GM12878 (cell line): Measurements from ENCODE around the gene ZFTA. TPM values are rescaled to one million over a fixed set of nuclear protein-coding genes. Genes with fewer than 3 reads are reported as not detected.

Experiments used
- ATAC-seq: fragments of 200-7000 bp; cut with Tn5 transposase; 3 replicates; pipeline ENCODE4 v1.9.1; 2020; ENCODE audit warnings: mild to moderate bottlenecking, moderate library complexity
- BruUV-seq: library from RNA; stranded (reverse); fragments of 400-500 nt; replicated peaks from 2 replicates; lab custom pipeline; 2021; lab: Mats Ljungman, UMichigan
- CTCF ChIA-PET: fragments of 300-600 bp; sonication (Branson Sonifier 250); formaldehyde crosslinking; extraction: SDS; loops from one replicate; lab custom pipeline; 2021; ENCODE audit warnings: inconsistent platforms; lab: Yijun Ruan, JAX
- POLR2A ChIA-PET: fragments of 350-600 bp; formaldehyde crosslinking; extraction: SDS; loops from one replicate; lab custom pipeline; 2021; ENCODE audit warnings: inconsistent platforms; lab: Charles Lee
- RAD21 ChIA-PET: fragments of 300-600 bp; sonication (Branson Sonifier 250); formaldehyde crosslinking; loops from one replicate; lab custom pipeline; 2023; ENCODE audit warnings: antibody characterized with exemption; ENCODE audit not compliant: unreplicated experiment; lab: Charles Lee
- SMC1A ChIA-PET: fragments of 300-600 bp; sonication (Branson Sonifier 250); formaldehyde crosslinking; loops from one replicate; lab custom pipeline; 2023; ENCODE audit not compliant: unreplicated experiment, uncharacterized antibody; lab: Charles Lee
- DNase-seq: peaks from one replicate; pipeline ENCODE4 v3.0.0-alpha.2; 2011; ENCODE audit warnings: low read depth, low spot score
- FAIRE-seq: peaks from 3 replicates; lab custom pipeline; 2011; peaks lifted over from hg19 to GRCh38; lab: Jason Lieb, UNC
- H2AFZ ChIP-seq: 2 replicates; pipeline ENCODE4 v1.6.0; 2011; ENCODE audit warnings: low read depth, low read length, control low read depth; ENCODE audit not compliant: control insufficient read depth
- H3K27ac ChIP-seq: 2 replicates; pipeline ENCODE4 v1.5.1; 2011; ENCODE audit warnings: control low read depth; ENCODE audit not compliant: control insufficient read depth, insufficient read depth
- H3K27me3 ChIP-seq, 2 experiments: replicated peaks in 1 of 2; 2 replicates each; pipeline versions ENCODE4 v1.6.0 to v1.6.1; 2011; ENCODE audit warnings: low read length in 1 of 2; ENCODE audit not compliant: control insufficient read depth in 2 of 2, insufficient read depth in 2 of 2
- H3K36me3 ChIP-seq, 2 experiments: 2 replicates each; pipeline ENCODE4 v1.5.1; 2011; ENCODE audit warnings: low read length in 1 of 2; ENCODE audit not compliant: control insufficient read depth in 2 of 2, insufficient read depth in 2 of 2
- H3K4me1 ChIP-seq: 2 replicates; pipeline ENCODE4 v1.6.1; 2011; ENCODE audit warnings: mild to moderate bottlenecking, low read length, moderate library complexity, mixed read lengths; ENCODE audit not compliant: control insufficient read depth, insufficient read depth
- H3K4me2 ChIP-seq: 2 replicates; pipeline ENCODE4 v1.6.0; 2011; ENCODE audit warnings: control low read depth; ENCODE audit not compliant: control insufficient read depth, insufficient read depth
- H3K4me3 ChIP-seq: fragments of 200-600 bp; sonication (generic); 2 replicates; pipeline ENCODE4 v1.5.1; 2016
- H3K79me2 ChIP-seq: 2 replicates; pipeline ENCODE4 v1.6.0; 2011; ENCODE audit warnings: low read length; ENCODE audit not compliant: control insufficient read depth, insufficient read depth
- H3K9ac ChIP-seq: 2 replicates; pipeline ENCODE4 v1.8.0; 2011; ENCODE audit warnings: low read length, control low read depth, mixed read lengths; ENCODE audit not compliant: control insufficient read depth, insufficient read depth
- H3K9me3 ChIP-seq: replicated peaks from 3 replicates; pipeline ENCODE4 v1.5.1; 2011; ENCODE audit warnings: mild to moderate bottlenecking, low read length; ENCODE audit not compliant: control insufficient read depth, insufficient read depth
- H4K20me1 ChIP-seq: 2 replicates; pipeline ENCODE4 v1.6.0; 2011; ENCODE audit not compliant: control insufficient read depth, insufficient read depth
- LARP7 ChIP-seq: fragments of 450-650 bp; IDR thresholded peaks from 2 replicates; pipeline ENCODE4 v1.6.1; 2017; ENCODE audit warnings: mild to moderate bottlenecking
- MEF2B ChIP-seq: fragments of 450-650 bp; IDR thresholded peaks from 2 replicates; pipeline ENCODE4 v1.6.1; 2018; ENCODE audit warnings: mild to moderate bottlenecking, moderate library complexity; ENCODE audit not compliant: partially characterized antibody, poor library complexity, severe bottlenecking
- POLR2AphosphoS5 ChIP-seq: IDR thresholded peaks from 2 replicates; pipeline ENCODE4 v1.6.1; 2011; ENCODE audit warnings: mild to moderate bottlenecking, low read length, inconsistent platforms
- POU2F2 ChIP-seq: IDR thresholded peaks from 3 replicates; pipeline ENCODE4 v1.6.1; 2011; ENCODE audit warnings: low read depth, mild to moderate bottlenecking, low read length, borderline replicate concordance
- ZNF207 ChIP-seq: fragments of 450-650 bp; IDR thresholded peaks from 2 replicates; pipeline ENCODE4 v1.6.1; 2014; ENCODE audit warnings: antibody characterized with exemption, mild to moderate bottlenecking, borderline replicate concordance
- WGBS: methylation state at CpG from one replicate; pipeline ENCODE4 v1.1.6; 2016; ENCODE audit warnings: low lambda C conversion rate; ENCODE audit not compliant: insufficient replicate concordance, insufficient coverage; ENCODE audit errors: missing lambda C conversion rate; 5-methylcytosine and 5-hydroxymethylcytosine counted together
- in situ Hi-C: fragments of 300-500 bp; cut with MboI; formaldehyde crosslinking; loops from 9 replicates; pipeline ENCODE4 v1.14.3; 2018; ENCODE audit warnings: mixed read lengths
- intact Hi-C: fragments of 100-400 bp; cut with micrococcal nuclease; formaldehyde crosslinking; loops from one replicate; pipeline ENCODE4 v1.14.2; 2022; ENCODE audit not compliant: unreplicated experiment
- polyA plus RNA-seq, 11 experiments: library from polyadenylated mRNA; depleted of rRNA in 4 of 11; unstranded in 6 of 11; stranded (reverse) in 5 of 11; fragments of >200 nt; fragmentation: Nextera tagmentation in 4 of 11; fragmentation: Illumina TruSeq in 1 of 11; extraction: Ambion mirVana in 4 of 11; extraction: Trizol in 1 of 11; gene quantifications; 1 replicate in 1 of 11; 2 replicates in 10 of 11; pipeline versions ENCODE4 v1.2.1 to v1.2.3, GENCODE V29; 2011 to 2016; ENCODE audit warnings: inconsistent platforms in 2 of 11, missing spikeins in 2 of 11, low read depth in 1 of 11
- total RNA-seq, 4 experiments: library from RNA; depleted of rRNA in 3 of 4; stranded (reverse); fragments of >200 nt in 3 of 4; fragmentation: Illumina TruSeq in 1 of 4; extraction: Trizol in 1 of 4; gene quantifications; 2 replicates each; pipeline versions ENCODE4 v1.2.1 to v1.2.3, GENCODE V29; 2013 to 2021
- TF ChIP-seq, protein P1 (sequence below): fragments of 450-650 bp; IDR thresholded peaks from 2 replicates; pipeline ENCODE4 v1.6.1; 2018; ENCODE audit warnings: mild to moderate bottlenecking, low read depth, moderate library complexity; ENCODE audit not compliant: partially characterized antibody

Gene ZFTA
- total and polyA plus RNA-seq, 10 of the 15 experiments (the other 5 are each of a cell fraction or from before 2014, with no cell fraction given) = 0.39 to 7.9 (median 2.2) TPM

GRCh38 chr11:63765688-63766241 lies 2.8 kb downstream of the ZFTA start:
- H3K36me3 ChIP-seq = peaks cover 0 to 3% of the 10 kb centered on the region in 2 experiments; a peak in 2 of 4 replicates
- no peak overlapping the region for H3K27ac ChIP-seq
- H3K4me2 ChIP-seq = no peak overlapping the region
- no peak for DNase-seq
- ChIA-PET POLR2A (interaction anchor here (0.9 kb wide), 1 partner anchor 50 kb away, joined by 6 read pairs; no protein-coding TSS in a partner anchor), RAD21 (interaction anchor here (1.4 kb wide), 1 partner anchor 180 kb away, joined by 4 read pairs; no protein-coding TSS in a partner anchor), CTCF (interaction anchor here (0.7 to 4.4 kb wide), 3 partner anchors 71 to 386 kb away, joined by 3 to 18 read pairs (median 3); no protein-coding TSS in a partner anchor), SMC1A (interaction anchor here (0.8 kb wide), 1 partner anchor 180 kb away, joined by 3 read pairs; no protein-coding TSS in a partner anchor)
- in situ Hi-C loops (no loop called here), intact Hi-C loops (loop anchor here (5.0 kb wide), 2 partner anchors 72 to 187 kb away; partner anchors contain the start of gene MARK2)
- no TSS peak for BruUV-seq
- no peak for FAIRE-seq
- H3K9ac ChIP-seq = no peak overlapping the region
- no peak overlapping the region for H2AFZ ChIP-seq
- WGBS = 87% methylated on average over 17 of the region's 18 CpGs
- no peaks in the 10 kb centered on the region for H3K9me3 ChIP-seq
- H3K4me3 ChIP-seq = no peak overlapping the region
- H3K27me3 ChIP-seq = peaks cover 3 to 4% of the 10 kb centered on the region in 2 experiments
- TF ChIP-seq POU2F2 = no peak
- peaks cover 5% of the 10 kb centered on the region; the same call in 1 of the 2 replicates for H4K20me1 ChIP-seq
- no peaks in the 10 kb centered on the region; the same call in 1 of the 2 replicates for H3K79me2 ChIP-seq
- H3K4me1 ChIP-seq = peaks cover 8% of the 10 kb centered on the region; the same call in 1 of the 2 replicates
- ATAC-seq = no peak

GRCh38 chr11:63764679-63765647 lies 3.6 kb downstream of the ZFTA start:
- SMC1A ChIA-PET = no interaction called here
- BruUV-seq = no TSS peak
- no peak for DNase-seq
- Histone ChIP-seq H2AFZ (no peak overlapping the region), H3K79me2 (no peaks in the 10 kb centered on the region; the same call in 1 of the 2 replicates), H4K20me1 (peaks cover 5% of the 10 kb centered on the region; the same call in 1 of the 2 replicates), H3K9ac (no peak overlapping the region), H3K27me3 (peaks cover 2 to 3% of the 10 kb centered on the region in 2 experiments), H3K4me1 (peaks cover 8% of the 10 kb centered on the region; the same call in 1 of the 2 replicates), H3K36me3 (peaks cover 0 to 3% of the 10 kb centered on the region in 2 experiments; a peak in 2 of 4 replicates), H3K4me3 (no peak overlapping the region), H3K27ac (no peak overlapping the region), H3K9me3 (no peaks in the 10 kb centered on the region), H3K4me2 (no peak overlapping the region)
- CTCF ChIA-PET = interaction anchor here (0.7 to 4.4 kb wide), 2 partner anchors 72 to 386 kb away, joined by 3 to 18 read pairs; no protein-coding TSS in a partner anchor
- no peak for ATAC-seq
- in situ Hi-C loops = no loop called here
- RAD21 ChIA-PET = interaction anchor here (1.4 kb wide), 1 partner anchor 181 kb away, joined by 4 read pairs; no protein-coding TSS in a partner anchor
- FAIRE-seq = no peak
- POLR2A ChIA-PET = interaction anchor here (0.9 kb wide), 1 partner anchor 51 kb away, joined by 6 read pairs; no protein-coding TSS in a partner anchor
- 82% methylated on average over 19 of the region's 30 CpGs for WGBS
- intact Hi-C loops = loop anchor here (5.0 kb wide), 2 partner anchors 72 to 187 kb away; partner anchors contain the start of gene MARK2
- TF ChIP-seq, protein P1, sequence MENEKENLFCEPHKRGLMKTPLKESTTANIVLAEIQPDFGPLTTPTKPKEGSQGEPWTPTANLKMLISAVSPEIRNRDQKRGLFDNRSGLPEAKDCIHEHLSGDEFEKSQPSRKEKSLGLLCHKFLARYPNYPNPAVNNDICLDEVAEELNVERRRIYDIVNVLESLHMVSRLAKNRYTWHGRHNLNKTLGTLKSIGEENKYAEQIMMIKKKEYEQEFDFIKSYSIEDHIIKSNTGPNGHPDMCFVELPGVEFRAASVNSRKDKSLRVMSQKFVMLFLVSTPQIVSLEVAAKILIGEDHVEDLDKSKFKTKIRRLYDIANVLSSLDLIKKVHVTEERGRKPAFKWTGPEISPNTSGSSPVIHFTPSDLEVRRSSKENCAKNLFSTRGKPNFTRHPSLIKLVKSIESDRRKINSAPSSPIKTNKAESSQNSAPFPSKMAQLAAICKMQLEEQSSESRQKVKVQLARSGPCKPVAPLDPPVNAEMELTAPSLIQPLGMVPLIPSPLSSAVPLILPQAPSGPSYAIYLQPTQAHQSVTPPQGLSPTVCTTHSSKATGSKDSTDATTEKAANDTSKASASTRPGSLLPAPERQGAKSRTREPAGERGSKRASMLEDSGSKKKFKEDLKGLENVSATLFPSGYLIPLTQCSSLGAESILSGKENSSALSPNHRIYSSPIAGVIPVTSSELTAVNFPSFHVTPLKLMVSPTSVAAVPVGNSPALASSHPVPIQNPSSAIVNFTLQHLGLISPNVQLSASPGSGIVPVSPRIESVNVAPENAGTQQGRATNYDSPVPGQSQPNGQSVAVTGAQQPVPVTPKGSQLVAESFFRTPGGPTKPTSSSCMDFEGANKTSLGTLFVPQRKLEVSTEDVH = no peak
- TF ChIP-seq MEF2B (no peak), LARP7 (no peak), POLR2AphosphoS5 (no peak), ZNF207 (no peak)
